ENCODE results near the gene ADPRHL1.

ADPRHL1 gene

DNA sequence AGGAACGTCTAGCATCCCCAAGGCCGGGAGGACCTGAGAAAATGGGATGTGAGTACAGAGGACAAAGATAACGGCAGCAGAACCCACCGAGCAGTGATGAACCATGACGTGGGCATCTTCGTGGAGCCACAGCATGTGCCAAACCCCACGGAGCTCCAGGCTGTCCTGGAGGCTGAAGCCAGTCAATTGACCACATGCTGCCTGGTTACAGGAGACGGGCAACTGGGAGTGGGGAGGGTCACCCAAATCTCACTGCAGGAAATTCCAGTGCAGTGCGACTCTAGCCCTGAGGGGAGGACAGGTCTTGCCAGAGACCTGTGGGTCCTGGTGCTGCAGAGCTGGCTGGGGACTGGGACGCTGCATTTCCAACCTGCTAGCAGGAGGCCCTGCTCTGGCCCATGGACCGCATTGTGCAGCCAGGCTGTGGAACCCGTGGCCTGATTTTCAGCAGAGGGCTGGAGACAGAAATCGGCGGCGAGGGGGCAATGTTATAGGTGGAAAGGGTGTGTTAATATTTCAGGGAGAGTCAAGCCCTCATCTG is 86.2 kb downstream of the ADPRHL1 start:
- DNase-seq = no peak

- DNase-seq = no peak
Measured at GRCh38 chr13:113365971-113366588, 87.2 kb downstream of the ADPRHL1 start.

DNA sequence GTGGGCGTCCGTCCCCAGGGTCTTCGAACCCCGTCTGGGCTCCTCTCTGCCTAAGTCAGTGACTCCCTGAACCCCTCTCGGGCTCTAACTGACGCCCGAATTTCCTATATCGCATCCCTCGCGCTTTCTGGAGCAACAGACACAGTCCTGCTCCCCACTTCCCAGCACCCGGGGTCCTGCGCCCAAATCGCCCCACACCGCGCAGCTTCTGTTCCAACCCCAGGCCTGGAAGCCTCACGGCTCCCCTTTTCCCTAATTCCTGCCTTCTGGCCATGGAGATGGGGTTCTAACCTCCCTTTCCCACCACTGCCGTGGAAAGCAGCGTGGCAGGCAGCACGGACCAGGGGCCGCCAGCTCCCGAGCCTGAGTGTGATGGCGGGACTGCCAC is 87.7 kb downstream of the ADPRHL1 start:
- DNase-seq = no peak

GRCh38 chr13:113364901-113365582 is 88.2 kb downstream of the ADPRHL1 start:
- no peak for DNase-seq

GRCh38 chr13:113364311-113364889 is 88.9 kb downstream of the ADPRHL1 start:
- DNase-seq = no peak

- no peak for DNase-seq
Measured at GRCh38 chr13:113361406-113361805, 91.9 kb downstream of the ADPRHL1 start.

DNA sequence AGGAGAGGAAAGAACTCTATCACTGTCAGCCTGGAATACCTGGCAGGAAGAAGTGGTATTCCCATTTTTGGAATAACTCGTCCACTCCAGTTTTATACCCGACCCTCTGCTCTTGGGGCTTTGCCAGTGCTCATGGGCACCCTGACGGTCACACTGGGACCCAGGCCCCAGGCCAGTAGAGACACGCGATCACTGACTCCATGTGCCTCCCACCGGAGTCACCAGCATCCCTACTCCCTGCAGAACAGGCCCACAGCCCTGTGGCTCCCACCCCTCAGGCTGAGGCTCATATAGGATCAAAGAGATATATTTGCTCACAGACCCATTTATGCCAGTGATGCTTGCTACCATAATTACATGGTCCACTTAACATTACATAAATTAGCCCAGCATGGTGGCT is 92.8 kb downstream of the ADPRHL1 start:
- DNase-seq = no peak

GRCh38 chr13:113359571-113359970 is 93.7 kb downstream of the ADPRHL1 start:
- DNase-seq = no peak

DNA sequence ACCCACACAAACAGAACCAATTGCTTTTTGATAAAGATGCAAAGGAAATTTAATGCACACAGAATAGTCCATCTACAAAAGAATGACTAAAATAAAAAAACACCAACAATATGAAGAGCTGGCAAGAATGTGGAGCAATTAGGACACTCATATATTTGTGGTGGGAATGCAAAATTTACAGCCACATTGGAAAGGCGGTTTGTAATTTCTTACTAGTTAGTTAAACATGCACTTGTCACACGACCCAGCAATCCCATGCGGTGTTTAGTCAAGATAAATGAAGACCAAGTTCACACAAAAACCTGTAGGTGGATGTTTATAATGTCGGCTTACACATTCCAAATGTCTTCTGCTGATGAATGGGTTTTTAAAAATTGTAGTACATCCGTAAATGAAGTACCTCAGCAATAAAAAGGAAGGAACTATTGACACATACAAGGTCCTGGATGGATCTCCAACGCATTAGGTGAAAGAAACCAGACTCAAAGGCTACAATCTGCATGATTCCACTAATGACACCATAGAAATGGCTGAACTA is 94.6 kb downstream of the ADPRHL1 start:
- DNase-seq = no peak

GRCh38 chr13:113357529-113357928 is 95.8 kb downstream of the ADPRHL1 start:
- DNase-seq = no peak

DNA sequence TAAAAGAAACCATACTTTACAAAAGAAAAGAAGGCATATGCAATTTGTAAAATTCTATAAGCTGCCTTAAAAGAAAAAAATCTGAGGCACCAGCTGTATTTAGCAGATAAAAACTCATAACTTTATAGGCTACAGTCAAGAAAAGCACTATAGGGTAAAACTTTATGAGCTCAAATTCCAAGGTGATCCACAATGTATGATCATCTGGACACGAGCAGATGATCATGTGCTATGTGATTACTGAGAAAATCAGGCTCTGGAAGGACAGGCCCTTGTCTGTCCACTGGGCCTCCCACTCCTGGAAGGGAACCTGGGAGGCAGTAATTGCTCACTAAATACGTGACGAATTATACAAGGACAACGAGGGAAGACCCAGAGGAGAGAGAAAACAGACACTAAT is 96.7 kb downstream of the ADPRHL1 start:
- no peak for DNase-seq

DNA sequence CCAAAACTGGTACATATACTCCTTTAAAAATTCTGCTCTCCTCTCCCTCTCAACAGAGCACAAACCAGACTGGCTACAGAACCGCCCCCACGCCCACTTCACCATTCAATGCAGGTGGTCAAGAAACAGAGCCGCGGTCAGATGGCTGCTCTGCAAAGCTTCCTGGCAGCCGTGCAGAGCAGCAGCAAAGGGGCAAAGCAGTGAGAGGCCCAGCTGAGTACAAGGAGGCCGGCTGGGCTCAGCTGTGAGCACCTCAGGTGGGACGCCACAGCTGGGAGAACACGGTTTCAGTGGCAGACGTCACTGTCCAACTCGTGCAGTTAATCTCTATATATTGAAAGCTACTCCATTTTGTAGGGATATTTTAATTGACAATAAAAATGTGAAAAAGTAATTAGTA is 97.7 kb downstream of the ADPRHL1 start:
- DNase-seq = no peak

DNA sequence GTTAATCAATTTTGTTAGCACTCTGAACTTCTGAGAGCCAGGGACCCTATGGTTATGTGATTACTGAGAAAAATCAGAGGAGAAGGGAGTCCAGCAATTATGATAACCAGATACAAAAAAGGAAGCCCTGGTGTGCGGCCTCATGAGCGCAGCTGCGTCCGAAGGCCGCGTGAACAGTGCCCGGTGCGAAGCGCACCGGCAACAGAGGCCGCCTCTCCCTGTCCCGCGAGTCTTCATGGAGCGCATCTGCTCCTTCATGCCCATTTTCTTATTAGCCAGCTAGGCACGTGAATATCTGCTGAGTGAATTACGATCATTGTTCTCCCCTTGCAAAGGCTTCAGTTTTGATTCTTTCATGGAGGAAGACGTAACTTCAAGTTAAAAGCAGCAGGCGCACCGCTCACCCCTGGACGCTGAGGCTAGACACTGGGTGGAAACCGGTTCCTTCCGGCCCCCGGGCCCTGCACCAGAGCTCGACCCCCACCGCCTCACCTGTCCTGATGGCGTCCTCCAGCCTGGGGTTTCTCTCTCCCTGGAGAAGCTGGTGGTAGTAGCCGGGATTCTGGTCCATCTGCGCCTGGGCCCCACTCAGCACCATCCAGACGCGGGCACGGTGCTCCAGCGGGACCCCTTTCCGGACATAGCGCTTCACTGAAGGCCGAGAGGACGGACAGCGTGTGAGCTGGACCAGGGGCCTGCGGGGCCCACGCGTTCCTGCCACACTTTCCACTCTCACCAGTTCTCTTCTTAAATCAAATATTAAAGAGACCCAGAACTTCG is 98.3 kb downstream of the ADPRHL1 start:
- no peak for DNase-seq

- no peak for DNase-seq
Measured at GRCh38 chr13:113353254-113353653, 100.0 kb downstream of the ADPRHL1 start.

GRCh38 chr13:113351514-113352026 is 101.7 kb downstream of the ADPRHL1 start:
- DNase-seq = no peak

DNA sequence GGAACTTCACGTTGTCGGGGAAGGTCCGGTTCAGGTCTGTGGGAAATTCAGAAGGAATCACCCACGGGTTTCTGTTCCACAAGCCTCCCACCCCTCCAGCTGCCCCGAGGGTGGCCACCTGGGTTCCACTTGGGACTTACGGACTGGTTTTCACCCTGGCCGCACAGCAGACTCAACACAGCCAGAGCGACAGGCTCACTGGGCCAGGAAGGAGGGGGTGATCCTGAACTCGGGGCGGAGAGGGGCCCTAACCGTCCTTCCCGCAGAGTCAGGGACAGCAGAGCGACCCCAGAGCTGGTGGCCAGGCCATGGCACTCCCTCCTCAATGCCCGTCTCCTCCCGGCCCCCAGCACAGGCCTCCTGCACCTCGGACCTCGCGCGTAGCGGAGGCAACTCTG is 102.4 kb downstream of the ADPRHL1 start:
- no peak for DNase-seq

- no peak for DNase-seq
Measured at GRCh38 chr13:113350065-113350937, 103.0 kb downstream of the ADPRHL1 start.
